Measurements from ENCODE around the gene PDCD1.

DNA sequence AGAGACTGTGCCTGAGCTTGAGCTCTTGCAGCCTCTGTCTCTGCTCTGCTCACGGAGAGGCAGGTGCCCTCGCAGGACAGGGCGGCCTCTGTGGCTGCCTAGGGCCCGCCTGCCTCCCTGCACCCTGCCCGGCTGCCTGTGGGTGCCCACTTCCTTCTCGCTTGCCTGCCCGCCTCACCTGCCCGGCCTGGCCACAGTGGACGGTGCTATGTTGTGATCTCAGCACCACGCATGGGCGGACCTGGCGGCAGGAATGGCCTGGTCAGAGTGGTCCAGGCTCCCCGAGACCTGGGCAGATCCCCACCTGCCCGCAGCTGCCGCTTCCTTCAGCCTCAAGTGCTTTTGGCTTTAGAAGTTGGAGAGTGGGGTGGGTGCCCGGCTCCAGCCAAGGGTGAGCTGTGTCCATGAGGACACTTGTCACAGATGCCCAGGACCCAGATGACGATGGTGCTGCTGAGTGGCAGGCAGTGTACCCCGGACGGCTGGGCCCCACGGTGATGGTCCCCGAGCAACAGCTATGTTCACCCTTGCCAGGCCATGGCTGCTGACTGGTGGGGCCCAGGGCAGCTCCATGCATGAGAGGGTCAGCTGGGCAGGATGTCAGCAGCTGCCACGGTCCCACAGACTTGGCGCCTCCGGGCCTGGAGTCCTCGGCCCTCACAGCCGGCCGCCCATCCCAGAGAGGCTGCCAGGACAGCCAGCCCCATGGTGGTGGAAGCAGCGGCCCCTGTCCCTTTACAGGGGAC is 36.2 kb upstream of the PDCD1 start:
- TF ChIP-seq, protein P1, sequence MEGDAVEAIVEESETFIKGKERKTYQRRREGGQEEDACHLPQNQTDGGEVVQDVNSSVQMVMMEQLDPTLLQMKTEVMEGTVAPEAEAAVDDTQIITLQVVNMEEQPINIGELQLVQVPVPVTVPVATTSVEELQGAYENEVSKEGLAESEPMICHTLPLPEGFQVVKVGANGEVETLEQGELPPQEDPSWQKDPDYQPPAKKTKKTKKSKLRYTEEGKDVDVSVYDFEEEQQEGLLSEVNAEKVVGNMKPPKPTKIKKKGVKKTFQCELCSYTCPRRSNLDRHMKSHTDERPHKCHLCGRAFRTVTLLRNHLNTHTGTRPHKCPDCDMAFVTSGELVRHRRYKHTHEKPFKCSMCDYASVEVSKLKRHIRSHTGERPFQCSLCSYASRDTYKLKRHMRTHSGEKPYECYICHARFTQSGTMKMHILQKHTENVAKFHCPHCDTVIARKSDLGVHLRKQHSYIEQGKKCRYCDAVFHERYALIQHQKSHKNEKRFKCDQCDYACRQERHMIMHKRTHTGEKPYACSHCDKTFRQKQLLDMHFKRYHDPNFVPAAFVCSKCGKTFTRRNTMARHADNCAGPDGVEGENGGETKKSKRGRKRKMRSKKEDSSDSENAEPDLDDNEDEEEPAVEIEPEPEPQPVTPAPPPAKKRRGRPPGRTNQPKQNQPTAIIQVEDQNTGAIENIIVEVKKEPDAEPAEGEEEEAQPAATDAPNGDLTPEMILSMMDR (IDR thresholded peaks at IDR 0.05): no peak
- TF ChIP-seq POLR2A (IDR thresholded peaks at IDR 0.05): no peak

Data from thyroid gland (tissue), 4 donors.